Tongue (tissue), 2 donors: ENCODE data around the gene CAPZB. TPM values are rescaled to one million over a fixed set of nuclear protein-coding genes. Genes with fewer than 3 reads are reported as not detected.

Experiments
- DNase-seq: peaks from one replicate; pipeline ENCODE4 v3.0.0-alpha.2; 2015
- total RNA-seq: library from RNA; depleted of rRNA; stranded (reverse); fragments of >200 nt; gene quantifications from one replicate; pipeline ENCODE4 v1.2.3, GENCODE V29; 2014

Gene CAPZB
- total RNA-seq, 1 donor from 2014 or later, result 140 TPM

DNA sequence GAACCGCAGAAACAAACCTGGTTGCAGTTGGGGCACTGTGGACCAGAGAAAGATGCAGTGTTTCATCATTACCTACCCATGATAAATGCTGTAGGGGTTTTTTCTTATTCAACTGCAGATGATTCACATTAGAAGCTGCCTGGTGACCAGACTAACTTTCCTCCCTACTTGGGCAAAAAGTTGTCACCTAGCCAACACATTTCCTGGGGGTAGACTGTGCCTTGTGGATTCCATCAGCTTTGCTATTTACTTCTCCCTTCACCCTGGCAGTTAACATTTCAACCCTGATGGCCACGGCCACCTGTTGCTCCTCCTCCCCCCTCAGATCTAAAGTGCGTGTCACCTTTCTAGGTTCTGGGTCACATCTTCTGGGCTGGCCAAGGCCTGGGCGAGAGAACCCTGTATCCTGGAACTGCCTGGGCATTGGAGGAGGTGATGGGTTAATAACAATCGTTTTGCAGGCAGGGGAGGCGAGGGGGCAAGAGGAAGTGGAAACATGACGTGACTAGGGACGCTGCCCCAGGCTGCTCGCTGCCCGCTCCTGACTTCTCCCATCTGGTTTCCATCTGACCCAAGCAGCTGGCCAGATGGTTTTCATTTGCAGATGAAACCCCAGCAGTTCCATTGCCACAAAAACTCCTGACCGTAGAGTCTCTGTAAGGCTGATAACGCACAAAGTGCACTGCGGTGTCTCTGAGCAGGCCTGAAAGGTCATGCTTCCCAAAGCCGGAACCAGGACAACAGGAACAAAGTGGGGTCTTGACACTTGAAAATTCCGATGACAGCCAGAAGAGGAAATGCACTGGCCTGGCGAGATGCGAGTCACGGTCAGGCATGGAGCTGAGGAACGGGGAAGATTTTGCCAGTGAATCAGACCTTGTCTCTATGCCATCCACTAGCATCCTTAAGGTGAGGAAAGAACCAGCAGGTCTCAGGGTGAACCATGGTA is 36.6 kb downstream of the CAPZB start:
- peak; percentile 74 for DNase-seq

DNA sequence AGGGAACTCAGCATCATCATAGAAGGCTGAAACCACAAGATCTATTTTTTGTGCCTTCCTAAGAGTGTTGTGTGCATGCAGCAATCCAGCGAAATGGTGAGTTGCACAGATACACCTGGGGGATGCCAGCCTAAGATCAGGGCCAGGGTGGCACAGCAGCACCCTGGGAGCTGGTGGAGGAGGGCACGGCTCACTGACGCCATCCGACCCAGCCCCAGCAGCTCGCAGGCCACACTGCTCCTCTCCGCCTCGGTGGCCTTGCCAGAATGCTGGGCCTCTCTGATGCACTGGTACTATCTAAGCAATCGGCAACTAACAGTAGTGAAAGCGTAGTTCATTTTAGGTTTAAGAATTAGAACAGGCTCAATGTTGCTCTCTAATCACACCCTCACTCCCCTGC is 37.8 kb downstream of the CAPZB start:
- no peak for DNase-seq

DNA sequence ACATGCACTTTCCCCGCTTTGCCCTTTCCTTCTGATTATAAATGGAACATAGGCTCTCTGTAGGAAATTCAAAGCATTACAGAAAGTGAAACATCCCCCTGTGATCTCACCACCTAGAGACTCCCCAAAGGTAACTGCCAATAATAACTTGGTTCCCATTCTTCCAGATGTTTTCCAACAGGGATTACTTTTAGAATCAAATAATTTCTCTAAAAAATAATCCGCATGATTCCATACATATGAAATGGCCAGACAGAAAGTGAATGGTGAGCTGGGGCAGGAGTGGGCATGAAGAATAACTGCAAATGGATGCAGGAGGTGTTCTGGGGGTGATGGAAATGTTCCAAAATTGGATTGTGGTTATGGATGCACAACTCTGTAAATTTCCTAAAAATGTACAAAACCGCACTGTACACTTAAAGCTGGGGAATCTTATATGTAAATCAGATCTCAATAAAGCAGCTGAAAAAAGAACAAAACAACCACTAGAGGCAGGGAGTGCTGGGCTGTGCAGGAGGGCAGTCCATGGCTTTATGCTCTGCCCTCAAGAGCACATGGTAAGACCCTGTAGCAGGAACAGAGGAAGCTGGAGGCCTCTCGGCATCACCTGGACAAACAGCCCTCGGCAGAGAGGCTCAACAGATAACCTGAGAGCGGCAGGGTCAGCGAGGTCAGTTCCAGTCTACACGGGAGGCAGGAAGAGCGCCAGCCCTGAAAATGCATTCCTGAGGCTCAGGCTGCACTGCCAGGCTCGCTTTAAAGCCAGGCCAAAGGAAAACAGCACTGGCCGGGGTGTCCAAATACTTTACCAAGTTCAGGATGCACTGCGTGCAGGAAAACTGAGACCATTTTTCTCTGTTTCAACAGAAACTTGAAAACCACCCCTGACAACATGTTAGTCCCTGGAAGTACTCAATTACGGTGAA is 39.7 kb downstream of the CAPZB start:
- no peak for DNase-seq

DNA sequence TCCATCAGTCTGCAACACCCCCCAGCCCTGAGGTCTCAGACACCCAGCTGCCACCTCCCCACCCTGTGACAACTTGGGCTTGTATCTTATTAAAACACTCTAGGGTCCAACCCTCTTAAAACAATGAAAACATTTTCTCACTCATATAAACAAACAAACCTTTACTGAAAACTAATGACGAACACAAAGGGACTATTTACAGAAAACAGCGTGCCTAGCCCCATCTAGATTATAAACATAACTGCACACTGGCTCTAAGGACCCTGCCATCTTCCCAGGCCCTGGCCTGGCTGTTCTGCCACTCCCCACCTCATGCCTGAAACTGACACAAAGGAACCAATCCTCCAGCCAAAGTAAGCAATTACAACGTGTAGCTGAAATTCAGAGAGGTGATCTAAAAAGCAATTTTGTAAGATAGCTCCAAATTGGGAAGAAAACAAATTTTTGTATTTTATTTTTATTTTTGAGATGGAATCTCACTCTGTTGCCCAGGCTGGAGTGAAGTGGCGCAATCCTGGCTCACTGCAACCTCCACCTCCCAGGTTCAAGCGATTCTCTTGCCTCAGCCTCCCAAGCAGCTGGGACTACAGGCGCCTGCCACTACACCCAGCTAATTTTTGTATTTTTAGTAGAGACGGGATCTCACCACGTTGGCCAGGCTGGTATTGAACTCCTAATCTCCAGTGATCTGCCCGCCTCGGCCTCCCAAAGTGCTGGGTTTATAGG is 40.9 kb downstream of the CAPZB start:
- DNase-seq, result no peak

DNA sequence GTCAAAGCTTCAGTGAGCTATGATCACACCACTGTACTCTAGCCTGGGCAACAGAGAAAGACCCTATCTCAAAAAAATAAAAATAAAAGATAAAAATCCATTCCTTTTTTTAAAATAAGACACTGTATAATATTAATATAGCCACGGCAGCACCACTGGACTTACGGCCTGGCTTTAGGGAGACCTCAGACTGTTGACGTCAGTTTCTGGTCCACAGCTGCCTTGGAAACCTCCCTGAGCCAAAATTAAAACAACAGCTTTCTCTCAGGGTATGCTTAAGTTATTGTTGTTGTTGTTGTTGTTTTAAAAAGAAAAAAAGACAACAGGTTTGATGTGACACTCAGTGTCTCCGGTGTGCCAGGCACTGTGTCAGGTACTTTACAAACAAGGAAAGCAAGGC is 42.0 kb downstream of the CAPZB start:
- peak; percentile 58 for DNase-seq

DNA sequence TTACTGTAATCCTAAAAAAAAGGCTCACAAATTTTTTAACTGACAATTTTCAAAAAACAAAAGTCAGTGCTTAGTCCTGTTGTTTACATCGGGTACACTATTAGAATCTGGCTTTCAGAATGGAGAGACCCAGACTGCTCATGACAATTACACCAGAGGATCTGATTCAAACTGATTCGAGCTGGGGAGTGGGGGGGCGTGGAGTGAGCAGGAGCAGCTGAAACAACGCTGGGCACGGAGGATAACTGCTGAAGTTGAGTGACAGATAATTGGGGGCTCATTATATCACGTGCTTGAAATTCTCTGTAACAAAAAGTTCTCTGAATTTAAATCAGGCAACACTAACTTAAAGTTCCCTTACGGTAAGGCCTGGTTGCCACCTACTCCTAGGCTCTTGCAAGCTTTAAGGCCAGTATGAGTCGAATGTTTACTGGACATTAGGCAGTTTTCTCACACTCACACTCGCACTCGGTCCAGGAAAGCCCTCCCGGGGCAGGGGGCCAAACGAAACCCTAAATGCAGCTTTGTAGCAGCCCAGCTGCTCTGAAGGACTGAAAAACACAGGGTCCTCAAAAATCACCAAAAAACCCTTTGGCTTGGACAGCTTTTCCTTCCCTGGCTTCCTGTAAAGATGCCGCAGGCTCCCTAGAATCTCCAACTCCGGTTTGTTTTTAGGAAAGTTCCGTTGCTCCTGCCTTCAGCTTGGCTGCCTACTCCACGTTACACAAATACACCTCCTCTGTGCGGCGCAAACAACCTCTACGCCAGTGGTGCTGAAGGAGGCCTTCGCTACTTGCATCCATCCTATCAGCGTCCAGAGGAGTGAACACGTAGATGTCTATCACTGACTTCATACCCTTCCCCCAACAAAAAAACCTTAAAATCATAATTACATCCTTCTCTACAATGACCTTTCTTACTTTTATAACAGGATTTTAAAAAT is 42.9 kb downstream of the CAPZB start:
- peak; percentile 64 for DNase-seq

DNA sequence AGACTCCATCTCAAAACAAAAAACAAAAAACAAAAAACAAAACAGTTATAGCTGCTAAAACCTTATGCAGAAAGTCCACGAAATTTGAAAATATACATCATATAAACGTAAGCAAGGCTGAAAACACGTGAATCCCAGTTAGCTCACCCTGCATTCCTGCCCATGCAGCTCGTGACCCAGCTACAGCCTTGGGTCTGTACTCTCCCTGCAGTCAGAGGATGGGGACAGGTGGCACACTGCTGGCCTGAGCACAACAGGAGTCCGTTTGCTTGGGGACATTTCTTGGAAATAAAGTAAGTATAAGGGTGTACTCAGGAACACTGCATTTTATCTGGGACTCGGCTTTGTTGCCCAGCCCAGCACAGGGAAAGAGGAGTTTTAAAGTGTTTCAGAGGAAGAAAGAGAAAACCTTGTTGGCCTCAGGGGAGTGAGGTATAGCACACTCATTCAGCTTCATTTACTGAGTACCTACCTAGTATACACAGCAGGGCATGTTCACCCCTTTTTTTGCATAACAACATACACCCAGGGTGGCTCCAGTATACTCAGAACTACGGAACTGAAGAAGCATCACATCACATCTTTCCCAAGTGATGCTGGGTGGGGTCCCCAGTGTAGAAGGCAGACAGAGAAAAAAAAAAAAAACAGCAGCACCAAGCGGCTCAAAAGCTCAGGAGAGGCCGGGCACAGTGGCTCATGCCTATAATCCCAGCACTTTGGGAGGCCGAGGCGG is 44.1 kb downstream of the CAPZB start:
- no peak for DNase-seq

DNA sequence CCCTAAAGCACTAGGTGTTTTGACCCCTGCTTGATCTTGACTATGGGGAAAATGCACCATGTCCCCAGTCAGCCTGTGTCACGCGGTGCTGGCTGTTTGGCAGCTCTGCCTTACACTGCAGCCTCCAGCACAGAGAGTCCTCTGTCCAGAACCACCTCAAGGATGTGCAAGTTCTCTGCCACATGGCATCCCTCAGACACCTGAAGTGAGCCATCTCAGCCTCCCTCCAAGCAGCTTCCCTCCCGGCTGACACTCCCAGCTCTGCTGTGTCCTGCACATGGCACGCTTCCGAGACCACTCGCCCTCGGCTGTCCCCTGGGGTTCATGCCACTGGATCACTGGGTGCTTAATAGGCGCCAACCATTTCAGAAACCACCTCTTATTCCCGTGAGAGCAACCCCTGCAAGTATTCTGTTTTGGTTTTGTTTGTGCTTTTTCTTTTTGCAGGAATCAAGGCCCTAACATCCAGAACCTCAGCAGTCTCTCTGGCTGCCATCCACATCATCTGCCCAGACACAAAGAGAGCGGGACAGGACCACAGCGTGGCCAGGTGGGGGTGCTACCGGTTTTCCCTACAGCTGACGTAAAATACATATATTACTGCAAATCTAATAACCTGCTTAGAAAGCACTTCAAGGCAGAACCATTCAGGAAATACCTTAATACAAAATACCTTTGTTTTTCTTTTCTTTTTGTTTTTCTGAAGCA is 45.7 kb downstream of the CAPZB start:
- DNase-seq, result peak; percentile 57

DNA sequence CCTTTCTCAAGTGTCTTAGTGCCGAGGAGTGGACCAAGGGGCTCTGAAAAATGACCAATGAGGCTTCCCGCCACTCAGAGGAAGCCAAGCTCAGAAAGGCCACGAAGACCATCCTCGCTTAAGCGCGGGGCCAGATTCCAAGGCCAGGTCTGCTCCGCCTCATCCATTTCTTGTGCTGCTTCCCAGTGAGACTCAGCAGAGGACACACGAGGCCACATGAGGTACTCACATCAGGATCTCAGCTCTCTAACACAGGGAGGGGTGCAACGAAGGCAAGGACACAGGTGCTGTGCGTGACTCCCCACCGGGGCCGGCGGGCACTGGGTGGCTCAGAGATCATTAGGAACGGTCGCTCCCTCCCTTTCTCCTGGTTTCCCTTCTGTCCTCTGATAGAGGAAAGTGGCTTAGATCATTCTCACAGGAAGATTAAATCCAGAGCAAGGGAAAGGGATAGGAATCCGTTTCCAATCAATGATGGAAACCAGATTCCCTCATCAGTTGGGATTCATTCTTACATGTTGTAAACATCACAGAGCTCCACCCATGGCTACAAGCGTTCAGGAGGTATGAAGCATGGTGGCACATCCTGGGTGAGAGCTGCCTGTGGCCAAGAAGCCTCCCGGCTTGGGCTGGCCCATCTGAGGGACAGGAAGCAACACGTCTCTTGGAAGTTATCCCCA is 46.7 kb downstream of the CAPZB start:
- peak; percentile 60 for DNase-seq

DNA sequence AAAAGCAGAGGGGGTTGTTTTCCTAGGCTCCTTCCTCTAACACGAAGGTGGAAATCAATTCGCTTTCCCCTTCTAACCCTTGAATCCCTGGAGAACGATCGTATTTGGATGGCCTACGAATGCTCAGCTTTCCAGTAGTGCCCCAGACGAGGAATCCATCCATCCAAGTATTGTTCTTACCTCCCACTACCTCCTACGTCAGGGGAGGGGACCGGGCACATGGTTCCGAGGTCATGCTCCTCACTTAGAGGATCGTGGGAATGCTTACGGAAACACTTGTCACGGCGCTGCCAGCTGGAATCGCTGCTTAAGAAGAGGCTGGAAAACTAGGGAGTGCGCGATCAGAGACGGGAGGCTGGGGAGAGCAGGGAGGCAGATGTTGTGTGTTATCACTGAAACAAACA is 47.4 kb downstream of the CAPZB start:
- peak; percentile 92 for DNase-seq

DNA sequence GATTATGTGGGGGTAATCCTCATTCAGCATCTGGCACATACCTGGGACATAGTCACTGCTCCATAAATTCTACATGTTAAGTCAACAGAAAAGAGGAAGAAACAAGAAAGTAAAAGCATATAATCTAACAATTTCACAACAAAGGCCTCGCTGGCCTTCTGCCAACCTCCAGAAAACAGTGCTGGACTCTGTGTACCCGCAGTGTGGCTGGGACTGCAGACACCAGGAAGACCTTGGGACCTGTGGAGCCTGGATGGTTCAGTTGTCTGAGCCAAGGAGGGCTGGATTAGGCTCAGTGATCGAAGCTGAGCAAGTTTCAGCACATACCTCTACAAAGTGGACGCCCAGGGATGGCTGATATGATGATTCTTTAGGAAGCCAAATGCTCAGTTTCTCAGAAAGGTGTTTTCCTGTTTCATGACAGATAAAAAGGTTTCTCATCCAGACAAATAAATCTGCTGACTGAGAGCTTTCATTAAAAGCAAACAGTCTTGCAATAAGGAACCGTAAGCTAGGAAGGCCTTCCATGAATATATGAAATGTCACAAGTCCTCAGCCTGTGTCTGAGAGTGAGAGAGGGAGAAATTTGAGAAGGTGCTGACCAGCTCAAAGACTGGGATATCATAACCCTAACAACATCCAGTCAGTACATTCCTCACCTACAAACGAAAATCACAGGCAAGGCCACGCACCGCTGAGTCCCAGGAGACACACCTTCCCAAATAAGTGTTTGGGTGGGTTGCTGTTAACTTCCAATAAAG is 48.4 kb downstream of the CAPZB start:
- DNase-seq, result peak; percentile 55

DNA sequence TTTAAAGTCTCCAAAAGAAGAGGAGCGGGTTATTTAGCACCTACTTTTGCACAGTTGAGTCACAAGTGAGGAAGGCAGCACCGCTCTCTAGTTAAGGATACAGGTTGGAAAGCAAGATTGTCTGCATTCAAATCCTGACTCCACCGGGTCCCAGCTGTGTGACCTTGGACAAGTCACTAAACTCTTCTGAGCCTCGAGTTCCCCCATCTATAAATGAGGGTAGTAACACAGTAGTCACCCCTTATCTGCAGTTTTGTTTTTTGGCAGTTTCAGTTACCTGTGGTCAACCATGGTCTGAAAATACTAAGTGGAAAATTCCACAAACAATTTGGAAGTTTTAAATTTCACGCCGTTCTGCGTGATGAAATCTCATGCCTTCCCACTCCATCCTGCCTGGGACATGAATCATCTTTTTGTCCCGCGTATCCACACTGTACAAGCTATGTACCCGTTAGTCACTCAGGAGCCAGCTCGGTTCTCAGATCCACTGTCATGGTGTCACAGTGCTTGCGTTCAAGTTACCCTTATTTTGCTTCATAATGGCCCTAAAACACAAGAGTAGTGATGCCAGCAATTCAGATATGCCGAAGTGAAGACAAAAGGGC is 49.4 kb downstream of the CAPZB start:
- DNase-seq, result no peak

DNA sequence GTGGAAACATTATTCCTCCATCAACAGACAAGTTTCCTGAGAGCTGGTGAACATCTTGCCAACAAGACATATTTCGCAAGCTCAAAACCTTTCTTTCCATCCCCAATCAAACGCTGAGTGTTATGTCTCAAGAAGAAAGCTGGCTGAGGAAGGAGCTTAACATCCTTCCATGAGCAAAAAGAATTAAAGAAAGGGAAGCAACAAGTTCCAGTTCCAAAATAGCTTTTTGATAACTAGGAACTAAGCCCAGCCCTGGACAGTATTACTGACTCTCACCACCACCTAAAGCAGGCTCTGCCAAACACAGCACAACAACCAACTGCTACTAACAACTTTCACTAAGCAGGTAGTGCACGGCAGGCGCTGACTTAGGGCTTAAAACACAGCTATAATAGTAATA is 50.2 kb downstream of the CAPZB start:
- DNase-seq, result peak; percentile 75

DNA sequence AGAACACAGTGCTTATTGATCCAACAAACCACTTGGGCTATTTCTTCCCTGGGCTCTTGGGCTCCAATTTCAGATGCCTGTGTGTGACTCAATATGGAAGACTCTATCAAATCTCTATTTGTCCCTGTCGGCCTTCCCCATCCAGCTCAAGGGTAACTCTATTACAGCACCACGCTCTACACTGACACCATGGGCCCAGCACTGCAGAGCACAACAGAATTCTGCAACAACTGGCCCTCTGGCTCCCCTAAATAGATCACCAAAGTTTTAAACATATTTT is 51.7 kb downstream of the CAPZB start:
- DNase-seq, result no peak

DNA sequence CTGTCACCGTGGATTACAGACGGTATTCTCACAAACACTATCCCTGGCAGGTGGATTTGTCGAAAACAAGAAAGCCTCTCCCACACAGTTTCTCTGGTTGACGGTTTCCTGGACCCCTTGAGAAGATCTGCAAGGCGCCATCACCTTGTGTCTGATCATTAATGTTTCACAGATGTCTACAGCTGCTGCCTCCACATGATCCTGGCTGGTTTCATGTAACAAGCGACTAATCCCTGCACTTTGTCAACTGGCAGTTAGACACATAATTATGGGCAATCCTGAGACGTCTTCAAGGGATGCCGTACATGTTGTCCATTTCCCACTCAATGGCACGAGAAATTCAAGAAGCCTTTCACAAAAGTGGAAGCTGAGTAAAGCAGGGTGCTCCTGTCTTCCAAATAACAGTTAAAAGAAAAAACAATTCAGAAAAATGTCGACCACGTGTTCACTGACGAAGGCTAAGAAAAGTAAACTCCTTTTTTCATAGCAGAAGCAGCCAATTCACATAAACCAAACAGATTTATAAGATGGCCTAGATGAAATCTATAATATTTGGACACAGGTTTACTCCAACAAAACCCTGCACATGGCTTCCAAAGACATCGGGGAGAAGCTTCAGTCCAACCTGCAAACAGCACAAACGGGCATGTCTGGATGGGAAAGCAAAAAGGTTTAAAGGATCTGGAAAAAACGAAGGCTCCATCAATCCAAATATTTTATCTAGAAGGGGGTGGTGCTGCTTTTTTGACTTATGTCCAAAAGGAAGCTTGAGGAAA is 52.2 kb downstream of the CAPZB start:
- DNase-seq, result peak; percentile 91

DNA sequence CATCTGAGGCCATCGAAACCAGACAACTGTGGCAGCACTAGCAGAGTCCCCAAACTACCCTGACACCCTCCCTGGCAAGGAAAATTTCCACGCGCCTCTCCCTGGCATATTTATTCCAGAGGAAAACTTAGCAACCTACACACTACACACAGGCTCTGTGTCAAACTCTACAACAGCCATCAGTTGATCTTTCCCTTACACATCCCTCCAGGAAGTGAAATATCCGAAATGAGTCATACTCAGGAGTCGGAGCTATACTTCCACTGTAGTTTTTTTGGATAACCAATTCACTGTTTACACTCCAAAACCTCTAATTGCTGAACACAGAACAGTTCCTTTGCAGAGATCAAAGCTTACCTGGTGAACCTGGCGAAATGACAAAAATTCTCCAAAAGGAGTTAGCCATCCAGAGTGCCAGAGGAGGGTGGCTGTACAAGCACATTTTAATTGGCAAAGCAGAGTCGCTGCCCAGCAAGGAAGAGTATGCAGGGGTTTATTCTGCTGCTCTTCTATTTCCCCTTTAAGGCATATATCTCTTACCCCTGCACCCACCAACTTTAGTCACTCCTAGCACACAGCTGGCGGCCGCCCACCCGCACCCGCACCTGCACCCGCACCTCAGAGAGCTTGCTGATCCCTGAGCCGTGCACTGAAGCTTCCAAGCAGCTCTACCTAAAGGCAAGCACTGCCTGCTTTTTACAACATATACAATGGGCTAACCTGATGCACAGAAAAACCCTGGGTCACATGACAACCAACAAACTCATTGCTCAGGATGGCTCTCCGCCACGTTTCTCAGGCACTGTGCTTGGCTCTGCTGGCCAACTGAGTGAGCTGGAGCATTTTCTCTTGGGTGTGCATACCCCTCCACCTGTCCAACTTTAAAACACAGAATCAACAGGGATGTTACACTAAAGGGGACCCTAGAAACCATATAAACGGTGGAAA is 54.9 kb downstream of the CAPZB start:
- DNase-seq, result peak; percentile 61
